ENCODE results near the gene JHY. TPM values are rescaled to one million over a fixed set of nuclear protein-coding genes. Genes with fewer than 3 reads are reported as not detected.
A peak's percentile ranks its signal among the peaks of the same experiment; 100 is the strongest.

Gene JHY
- total and polyA plus RNA-seq, 2 of the 4 experiments (the other 2 are of a cell fraction): 0.51 to 0.54 TPM

DNA sequence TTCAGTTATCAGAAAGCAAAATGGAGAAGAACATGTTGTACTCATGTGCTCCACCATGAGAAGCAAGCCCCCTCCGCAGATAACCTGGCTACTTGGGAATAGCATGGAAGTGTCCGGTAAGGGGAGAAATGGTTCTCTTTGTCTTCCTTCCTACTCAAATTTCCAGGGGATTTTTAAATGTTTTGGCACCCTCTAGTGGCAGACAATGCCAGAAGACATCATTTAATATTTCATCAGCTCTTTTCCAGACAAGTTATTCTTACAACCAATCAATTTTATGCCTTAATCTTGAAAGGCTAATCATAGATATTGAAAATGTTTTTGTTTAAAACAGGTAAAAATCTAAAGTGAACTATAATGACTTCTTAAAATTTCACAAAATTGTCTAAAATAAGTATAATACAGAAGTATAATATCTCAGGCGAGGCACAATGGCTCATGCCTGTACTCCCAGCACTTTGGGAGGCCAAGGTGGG is 28.6 kb upstream of the JHY start:
- H2BK20ac ChIP-seq (ENCODE audit: low read depth, low read length): peak overlapping the region; percentile 75; the same call in 1 of the 2 replicates
- ChIA-PET POLR2A (ENCODE audit: unreplicated experiment) (no interaction called here), CTCF (interaction anchor here (0.6 to 4.9 kb wide), 10 partner anchors 13 to 274 kb away, joined by 3 to 39 read pairs (median 4); no protein-coding TSS in a partner anchor)
- in situ Hi-C loops (cut with MboI; ENCODE audit: low sequenced_read_pairs): loop anchor here (5.0 to 25.0 kb wide), 3 partner anchors 57 to 408 kb away; no protein-coding TSS in a partner anchor
- 0 out of 2 replicates have a peak overlapping the region, but pooled peaks have one; percentile 50 for H4K91ac ChIP-seq (ENCODE audit: insufficient read depth, low read depth, low read length)
- DNase-seq (peak; percentile 84), ATAC-seq (ENCODE audit: low read depth) (peak; percentile 52)
- dilution Hi-C loops (cut with HindIII; ENCODE audit: low sequenced_read_pairs, unreplicated experiment): loop anchor here (25.0 kb wide), 1 partner anchor 183 kb away; no protein-coding TSS in a partner anchor
- peak overlapping the region; percentile 50; the same call in 1 of the 2 replicates for H3K4me2 ChIP-seq (ENCODE audit: low read depth, low read length)
- H3K14ac ChIP-seq (replicated peaks; ENCODE audit: low read depth, low read length): no peak overlapping the region; the same call in 1 of the 2 replicates
- H4K5ac ChIP-seq (ENCODE audit: low read depth, low read length): peak overlapping the region; percentile 85; the same call in 1 of the 2 replicates
- H3K4me3 ChIP-seq (ENCODE audit: insufficient read depth, low read depth, low read length): no peak overlapping the region
- H2BK5ac ChIP-seq (ENCODE audit: low read depth, low read length, poor library complexity, severe bottlenecking): no peak overlapping the region
- H2AK9ac ChIP-seq (replicated peaks; ENCODE audit: low read depth, low read length, poor library complexity): no peak overlapping the region
- H4K8ac ChIP-seq (ENCODE audit: low read depth in 2 of 2, low read length in 2 of 2): peak overlapping the region; percentile 41 to 91; a peak in 3 of 4 replicates
- H3K4me1 ChIP-seq (ENCODE audit: control insufficient read depth, insufficient read depth, low read length): peaks cover 4% of the 10 kb centered on the region
- H2BK15ac ChIP-seq (ENCODE audit: low read depth, low read length): peak overlapping the region; percentile 59; the same call in 1 of the 3 replicates
- H3K79me1 ChIP-seq (ENCODE audit: low read depth in 1 of 2, low read length in 2 of 2): no peaks in the 10 kb centered on the region
- no peaks in the 10 kb centered on the region for H3K9me3 ChIP-seq (ENCODE audit: control insufficient read depth, insufficient read depth, low read length)
- no peak overlapping the region for H3K23ac ChIP-seq (ENCODE audit: low read depth, low read length)
- H3K36me3 ChIP-seq (ENCODE audit: control insufficient read depth, insufficient read depth, low read length): no peaks in the 10 kb centered on the region
- no peak overlapping the region for H2BK120ac ChIP-seq (ENCODE audit: low read depth, low read length)
- H3K9me1 ChIP-seq (ENCODE audit: insufficient read depth, low read length): no peaks in the 10 kb centered on the region
- BruUV-seq (replicated peaks): no TSS peak
- no peak overlapping the region for H3K56ac ChIP-seq (ENCODE audit: extremely low read depth, insufficient read depth, low read length)
- intact Hi-C loops (cut with micrococcal nuclease): loop anchor here (1.0 to 5.0 kb wide), 5 partner anchors 58 to 274 kb away; no protein-coding TSS in a partner anchor
- no CpG with 5 or more reads among the region's 3 CpGs for WGBS, 2 experiments (ENCODE audit: extremely low coverage in 2 of 2, insufficient read length in 1 of 2)
- H3K27ac ChIP-seq (ENCODE audit: insufficient read depth, low read length): no peak overlapping the region
- H3K27me3 ChIP-seq (ENCODE audit: control insufficient read depth, insufficient read depth, low read length): no peaks in the 10 kb centered on the region
- no peaks in the 10 kb centered on the region for H4K20me1 ChIP-seq (ENCODE audit: insufficient read depth, low read length)
- H2AFZ ChIP-seq (replicated peaks; ENCODE audit: low read length, poor library complexity): peak overlapping the region; percentile 56
- no peak overlapping the region for H3K9ac ChIP-seq (ENCODE audit: low read depth, low read length)
- no peak overlapping the region for H2AK5ac ChIP-seq (ENCODE audit: low read depth, low read length)
- H3K18ac ChIP-seq (ENCODE audit: low read depth, low read length): no peak overlapping the region
- no peak overlapping the region; the same call in none of the 2 replicates for H3K4ac ChIP-seq (ENCODE audit: low read depth, low read length)
- TF ChIP-seq, protein P1, sequence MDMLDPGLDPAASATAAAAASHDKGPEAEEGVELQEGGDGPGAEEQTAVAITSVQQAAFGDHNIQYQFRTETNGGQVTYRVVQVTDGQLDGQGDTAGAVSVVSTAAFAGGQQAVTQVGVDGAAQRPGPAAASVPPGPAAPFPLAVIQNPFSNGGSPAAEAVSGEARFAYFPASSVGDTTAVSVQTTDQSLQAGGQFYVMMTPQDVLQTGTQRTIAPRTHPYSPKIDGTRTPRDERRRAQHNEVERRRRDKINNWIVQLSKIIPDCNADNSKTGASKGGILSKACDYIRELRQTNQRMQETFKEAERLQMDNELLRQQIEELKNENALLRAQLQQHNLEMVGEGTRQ (IDR thresholded peaks at IDR 0.05; ENCODE audit: low read depth, low read length): no peak
- no peak for TF ChIP-seq CHD1 (IDR thresholded peaks at IDR 0.05; ENCODE audit: low read depth, low read length)
- peak; percentile 82 for TF ChIP-seq RAD21 (IDR thresholded peaks at IDR 0.05; ENCODE audit: low read length)
- no peak for TF ChIP-seq MXI1 (IDR thresholded peaks at IDR 0.05; ENCODE audit: borderline replicate concordance, low read depth, low read length)
- no peak for TF ChIP-seq FOS (IDR thresholded peaks at IDR 0.05; ENCODE audit: low read depth, low read length)
- TF ChIP-seq MAZ (IDR thresholded peaks at IDR 0.05; ENCODE audit: borderline replicate concordance, low read depth, low read length): no peak
- TF ChIP-seq, protein P2, sequence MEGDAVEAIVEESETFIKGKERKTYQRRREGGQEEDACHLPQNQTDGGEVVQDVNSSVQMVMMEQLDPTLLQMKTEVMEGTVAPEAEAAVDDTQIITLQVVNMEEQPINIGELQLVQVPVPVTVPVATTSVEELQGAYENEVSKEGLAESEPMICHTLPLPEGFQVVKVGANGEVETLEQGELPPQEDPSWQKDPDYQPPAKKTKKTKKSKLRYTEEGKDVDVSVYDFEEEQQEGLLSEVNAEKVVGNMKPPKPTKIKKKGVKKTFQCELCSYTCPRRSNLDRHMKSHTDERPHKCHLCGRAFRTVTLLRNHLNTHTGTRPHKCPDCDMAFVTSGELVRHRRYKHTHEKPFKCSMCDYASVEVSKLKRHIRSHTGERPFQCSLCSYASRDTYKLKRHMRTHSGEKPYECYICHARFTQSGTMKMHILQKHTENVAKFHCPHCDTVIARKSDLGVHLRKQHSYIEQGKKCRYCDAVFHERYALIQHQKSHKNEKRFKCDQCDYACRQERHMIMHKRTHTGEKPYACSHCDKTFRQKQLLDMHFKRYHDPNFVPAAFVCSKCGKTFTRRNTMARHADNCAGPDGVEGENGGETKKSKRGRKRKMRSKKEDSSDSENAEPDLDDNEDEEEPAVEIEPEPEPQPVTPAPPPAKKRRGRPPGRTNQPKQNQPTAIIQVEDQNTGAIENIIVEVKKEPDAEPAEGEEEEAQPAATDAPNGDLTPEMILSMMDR (conservative IDR thresholded peaks at IDR 0.05; ENCODE audit: low read depth, low read length): peak; percentile 85
- no peak for TF ChIP-seq MAFK (IDR thresholded peaks at IDR 0.05; ENCODE audit: low read depth, low read length)
- TF ChIP-seq RFX5 (IDR thresholded peaks at IDR 0.05; ENCODE audit: low read depth, low read length): no peak
- TF ChIP-seq POLR2A (IDR thresholded peaks at IDR 0.05; ENCODE audit: low read depth, low read length): no peak
- TF ChIP-seq SMC3 (IDR thresholded peaks at IDR 0.05; ENCODE audit: low read depth, low read length): peak; percentile 84
- no peak for TF ChIP-seq NFE2L2 (IDR thresholded peaks at IDR 0.05; ENCODE audit: low read depth, low read length)
- TF ChIP-seq, protein P3, sequence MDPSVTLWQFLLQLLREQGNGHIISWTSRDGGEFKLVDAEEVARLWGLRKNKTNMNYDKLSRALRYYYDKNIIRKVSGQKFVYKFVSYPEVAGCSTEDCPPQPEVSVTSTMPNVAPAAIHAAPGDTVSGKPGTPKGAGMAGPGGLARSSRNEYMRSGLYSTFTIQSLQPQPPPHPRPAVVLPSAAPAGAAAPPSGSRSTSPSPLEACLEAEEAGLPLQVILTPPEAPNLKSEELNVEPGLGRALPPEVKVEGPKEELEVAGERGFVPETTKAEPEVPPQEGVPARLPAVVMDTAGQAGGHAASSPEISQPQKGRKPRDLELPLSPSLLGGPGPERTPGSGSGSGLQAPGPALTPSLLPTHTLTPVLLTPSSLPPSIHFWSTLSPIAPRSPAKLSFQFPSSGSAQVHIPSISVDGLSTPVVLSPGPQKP (IDR thresholded peaks at IDR 0.05; ENCODE audit: borderline replicate concordance, low read depth, low read length): no peak
- TF ChIP-seq RCOR1 (IDR thresholded peaks at IDR 0.05; ENCODE audit: insufficient replicate concordance, low read length): no peak
- no peak for TF ChIP-seq CEBPB (IDR thresholded peaks at IDR 0.05; ENCODE audit: low read depth, low read length)
